Ishikawa (cell line): Measurements from ENCODE around the gene PLEKHH1.

Source experiments
- CEBPB ChIP-seq: IDR thresholded peaks from 2 replicates; pipeline ENCODE4 v1.6.1; 2012
- CREB1 ChIP-seq: IDR thresholded peaks from 2 replicates; pipeline ENCODE4 v1.6.1; 2012; ENCODE audit warnings: low read depth
- EGR1 ChIP-seq: IDR thresholded peaks from 2 replicates; pipeline ENCODE4 v1.6.1; 2012
- EP300 ChIP-seq: IDR thresholded peaks from 2 replicates; pipeline ENCODE4 v1.6.1; 2012; ENCODE audit warnings: borderline replicate concordance
- FOXM1 ChIP-seq: IDR thresholded peaks from 2 replicates; pipeline ENCODE4 v1.6.1; 2012; ENCODE audit warnings: low read depth, borderline replicate concordance
- NFIC ChIP-seq: IDR thresholded peaks from 2 replicates; pipeline ENCODE4 v1.6.1; 2012
- RAD21 ChIP-seq: IDR thresholded peaks from 2 replicates; pipeline ENCODE4 v1.6.1; 2012; ENCODE audit warnings: low read depth
- TAF1 ChIP-seq: IDR thresholded peaks from 2 replicates; pipeline ENCODE4 v1.6.1; 2012; ENCODE audit warnings: low read depth, mild to moderate bottlenecking
- TCF12 ChIP-seq: IDR thresholded peaks from 2 replicates; pipeline ENCODE4 v1.6.1; 2012; ENCODE audit warnings: low read depth
- TEAD4 ChIP-seq: IDR thresholded peaks from 2 replicates; pipeline ENCODE4 v1.6.1; 2012
- YY1 ChIP-seq: IDR thresholded peaks from 2 replicates; pipeline ENCODE4 v1.6.1; 2012; ENCODE audit warnings: low read depth
- ZBTB7A ChIP-seq: IDR thresholded peaks from 2 replicates; pipeline ENCODE4 v1.6.1; 2012; ENCODE audit warnings: low read depth
- TF ChIP-seq, protein P1 (sequence below): IDR thresholded peaks from 2 replicates; pipeline ENCODE4 v1.6.1; 2012
- TF ChIP-seq, protein P2 (sequence below): IDR thresholded peaks from 2 replicates; pipeline ENCODE4 v1.6.1; 2012; ENCODE audit warnings: low read depth, mild to moderate bottlenecking
- TF ChIP-seq, protein P3 (sequence below): IDR thresholded peaks from 2 replicates; pipeline ENCODE4 v1.6.1; 2012

Gene PLEKHH1

DNA sequence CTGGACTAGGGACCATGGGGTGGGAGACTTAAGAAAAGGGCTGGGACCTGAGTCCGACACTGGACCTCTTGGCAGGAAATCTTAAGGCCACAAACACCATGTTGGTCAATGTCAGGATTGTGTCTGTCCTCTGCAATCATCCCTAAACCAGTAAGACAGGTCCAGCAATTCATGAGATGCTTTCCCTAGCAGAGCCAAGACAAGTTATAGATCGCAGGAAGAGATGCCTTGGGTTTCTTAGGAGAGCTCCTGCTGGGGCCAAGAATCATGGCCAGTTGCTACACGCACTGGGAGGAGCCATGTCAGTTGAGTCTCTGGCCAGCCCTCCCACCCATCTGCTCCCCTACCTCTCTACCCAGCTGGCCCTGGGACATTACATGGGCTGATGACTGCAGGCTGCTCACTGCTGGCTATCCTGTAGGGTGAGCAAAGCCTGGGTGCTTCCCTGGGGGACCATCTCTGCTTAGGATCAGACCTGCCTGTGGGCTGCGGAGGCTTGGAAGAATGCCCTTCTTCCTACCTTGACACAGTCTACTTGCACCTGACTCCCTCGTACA, 14.2 kb downstream of the PLEKHH1 start:
- no peak for TF ChIP-seq TCF12
- no peak for TF ChIP-seq NFIC
- TF ChIP-seq YY1, result no peak
- TF ChIP-seq EGR1, result no peak
- no peak for TF ChIP-seq CREB1
- TF ChIP-seq CEBPB, result no peak
- TF ChIP-seq, protein P1, sequence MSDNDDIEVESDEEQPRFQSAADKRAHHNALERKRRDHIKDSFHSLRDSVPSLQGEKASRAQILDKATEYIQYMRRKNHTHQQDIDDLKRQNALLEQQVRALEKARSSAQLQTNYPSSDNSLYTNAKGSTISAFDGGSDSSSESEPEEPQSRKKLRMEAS, result no peak
- TF ChIP-seq, protein P2, sequence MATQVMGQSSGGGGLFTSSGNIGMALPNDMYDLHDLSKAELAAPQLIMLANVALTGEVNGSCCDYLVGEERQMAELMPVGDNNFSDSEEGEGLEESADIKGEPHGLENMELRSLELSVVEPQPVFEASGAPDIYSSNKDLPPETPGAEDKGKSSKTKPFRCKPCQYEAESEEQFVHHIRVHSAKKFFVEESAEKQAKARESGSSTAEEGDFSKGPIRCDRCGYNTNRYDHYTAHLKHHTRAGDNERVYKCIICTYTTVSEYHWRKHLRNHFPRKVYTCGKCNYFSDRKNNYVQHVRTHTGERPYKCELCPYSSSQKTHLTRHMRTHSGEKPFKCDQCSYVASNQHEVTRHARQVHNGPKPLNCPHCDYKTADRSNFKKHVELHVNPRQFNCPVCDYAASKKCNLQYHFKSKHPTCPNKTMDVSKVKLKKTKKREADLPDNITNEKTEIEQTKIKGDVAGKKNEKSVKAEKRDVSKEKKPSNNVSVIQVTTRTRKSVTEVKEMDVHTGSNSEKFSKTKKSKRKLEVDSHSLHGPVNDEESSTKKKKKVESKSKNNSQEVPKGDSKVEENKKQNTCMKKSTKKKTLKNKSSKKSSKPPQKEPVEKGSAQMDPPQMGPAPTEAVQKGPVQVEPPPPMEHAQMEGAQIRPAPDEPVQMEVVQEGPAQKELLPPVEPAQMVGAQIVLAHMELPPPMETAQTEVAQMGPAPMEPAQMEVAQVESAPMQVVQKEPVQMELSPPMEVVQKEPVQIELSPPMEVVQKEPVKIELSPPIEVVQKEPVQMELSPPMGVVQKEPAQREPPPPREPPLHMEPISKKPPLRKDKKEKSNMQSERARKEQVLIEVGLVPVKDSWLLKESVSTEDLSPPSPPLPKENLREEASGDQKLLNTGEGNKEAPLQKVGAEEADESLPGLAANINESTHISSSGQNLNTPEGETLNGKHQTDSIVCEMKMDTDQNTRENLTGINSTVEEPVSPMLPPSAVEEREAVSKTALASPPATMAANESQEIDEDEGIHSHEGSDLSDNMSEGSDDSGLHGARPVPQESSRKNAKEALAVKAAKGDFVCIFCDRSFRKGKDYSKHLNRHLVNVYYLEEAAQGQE, result no peak
- no peak for TF ChIP-seq ZBTB7A
- TF ChIP-seq FOXM1, result no peak
- TF ChIP-seq EP300, result no peak
- no peak for TF ChIP-seq RAD21
- TF ChIP-seq, protein P3, sequence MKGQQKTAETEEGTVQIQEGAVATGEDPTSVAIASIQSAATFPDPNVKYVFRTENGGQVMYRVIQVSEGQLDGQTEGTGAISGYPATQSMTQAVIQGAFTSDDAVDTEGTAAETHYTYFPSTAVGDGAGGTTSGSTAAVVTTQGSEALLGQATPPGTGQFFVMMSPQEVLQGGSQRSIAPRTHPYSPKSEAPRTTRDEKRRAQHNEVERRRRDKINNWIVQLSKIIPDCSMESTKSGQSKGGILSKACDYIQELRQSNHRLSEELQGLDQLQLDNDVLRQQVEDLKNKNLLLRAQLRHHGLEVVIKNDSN, result no peak
- TF ChIP-seq TAF1, result no peak
- TF ChIP-seq TEAD4, result no peak

DNA sequence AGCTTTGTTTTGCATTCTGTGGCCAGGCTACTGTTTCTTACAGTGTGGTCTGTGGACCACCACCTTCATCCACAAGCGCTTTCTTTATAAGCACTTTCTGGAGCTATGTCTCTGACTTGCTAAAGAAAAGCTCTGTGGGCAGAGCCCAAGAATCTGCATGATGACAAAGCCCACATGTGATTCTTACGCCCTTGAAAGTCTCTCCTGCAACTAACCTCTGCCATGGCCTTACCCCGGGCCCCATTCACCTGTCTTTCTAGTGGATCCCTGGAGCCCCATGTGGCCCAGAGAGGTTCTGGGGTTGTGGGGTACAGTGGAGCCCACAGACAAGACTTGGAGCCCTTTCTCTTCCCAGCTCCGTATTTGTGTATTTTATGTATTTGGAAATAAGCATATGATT, 16.6 kb downstream of the PLEKHH1 start:
- no peak for TF ChIP-seq CEBPB
- TF ChIP-seq ZBTB7A, result no peak
- TF ChIP-seq CREB1, result no peak
- TF ChIP-seq FOXM1, result no peak
- no peak for TF ChIP-seq TCF12
- no peak for TF ChIP-seq YY1
- TF ChIP-seq EP300, result no peak
- no peak for TF ChIP-seq NFIC
- TF ChIP-seq, protein P2, result no peak

- TF ChIP-seq, protein P2, result no peak
- no peak for TF ChIP-seq NFIC
- TF ChIP-seq YY1, result no peak
- TF ChIP-seq EGR1, result no peak
- no peak for TF ChIP-seq ZBTB7A
- TF ChIP-seq, protein P3, result no peak
- no peak for TF ChIP-seq CREB1
- no peak for TF ChIP-seq TCF12
- TF ChIP-seq CEBPB, result no peak
- TF ChIP-seq TEAD4, result no peak
- TF ChIP-seq TAF1, result no peak
- TF ChIP-seq EP300, result no peak
- no peak for TF ChIP-seq RAD21
- TF ChIP-seq FOXM1, result no peak
- TF ChIP-seq, protein P1, result no peak
Measured at GRCh38 chr14:67551123-67551522, 18.0 kb downstream of the PLEKHH1 start.

DNA sequence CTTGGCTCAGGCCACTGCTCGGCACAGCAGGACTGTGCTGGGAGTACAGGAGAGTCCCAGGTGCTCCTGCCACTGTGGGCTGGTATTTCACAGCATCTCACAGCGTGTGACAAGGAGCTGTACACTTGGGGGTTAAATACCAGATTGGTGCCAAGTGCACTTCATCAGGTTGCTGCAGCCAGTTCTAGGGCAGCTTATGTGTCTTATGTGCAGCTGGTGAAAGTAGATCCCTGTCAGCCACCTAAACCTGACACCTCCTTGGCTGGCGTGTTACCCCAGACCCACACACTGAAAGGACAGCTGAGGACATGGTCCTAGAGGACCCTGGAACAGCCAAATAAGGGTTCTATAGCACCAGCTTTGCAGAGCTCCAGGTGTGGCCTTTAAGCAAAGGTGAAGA, 18.9 kb downstream of the PLEKHH1 start:
- TF ChIP-seq NFIC (no peak), EP300 (no peak), YY1 (no peak), EGR1 (no peak)
- TF ChIP-seq, protein P3, result no peak
- TF ChIP-seq, protein P1, result no peak
